K562 (cell line): Measurements from ENCODE around the gene LOC128125822.
A peak's percentile ranks its signal among the peaks of the same experiment; 100 is the strongest.

ENCODE experiments used
- BCL6 ChIP-seq: fragments of 250-450 bp; sonication (Bioruptor Pico); IDR thresholded peaks from 2 replicates; pipeline ENCODE4 v1.4.0; 2020
- CBX2 ChIP-seq: fragments of 200-600 bp; sonication (generic); IDR thresholded peaks from one replicate; pipeline ENCODE4 v1.6.1; 2012; ENCODE audit warnings: mild to moderate bottlenecking, low read length, inconsistent platforms; ENCODE audit not compliant: insufficient read depth, poor library complexity, severe bottlenecking
- CEBPB ChIP-seq: fragments of 450-650 bp; IDR thresholded peaks from 2 replicates; pipeline ENCODE4 v1.6.1; 2016; ENCODE audit warnings: missing genetic modification characterization, missing compliant biosample characterization
- CREM ChIP-seq: IDR thresholded peaks from 2 replicates; pipeline ENCODE4 v1.6.1; 2014; ENCODE audit warnings: antibody characterized with exemption, low read depth
- DNMT1 ChIP-seq: fragments of 450-650 bp; IDR thresholded peaks from 2 replicates; pipeline ENCODE4 v1.6.1; 2016; ENCODE audit warnings: antibody characterized with exemption, mild to moderate bottlenecking
- FOXA3 ChIP-seq, 2 experiments: fragments of 450-650 bp in 1 of 2; sonication (generic) in 1 of 2; formaldehyde crosslinking; IDR thresholded peaks in 1 of 2; conservative IDR thresholded peaks in 1 of 2; 2 replicates each; pipeline versions ENCODE4 v1.4.0 to v1.8.0; 2020 to 2022; ENCODE audit warnings: mild to moderate bottlenecking in 2 of 2, missing genetic modification reagents in 1 of 2
- FOXK1 ChIP-seq: sonication (generic); formaldehyde crosslinking; IDR thresholded peaks from 2 replicates; pipeline ENCODE4 v1.8.0; 2022; ENCODE audit warnings: missing genetic modification reagents, mild to moderate bottlenecking, borderline replicate concordance
- KDM5B ChIP-seq: fragments of 200-600 bp; sonication (generic); IDR thresholded peaks from 2 replicates; pipeline ENCODE4 v1.6.1; 2012; ENCODE audit warnings: low read depth, mild to moderate bottlenecking, moderate library complexity, low read length, control low read depth, inconsistent platforms; ENCODE audit not compliant: insufficient replicate concordance
- KLF16 ChIP-seq: IDR thresholded peaks from 2 replicates; pipeline ENCODE4 v1.6.1; 2016; ENCODE audit warnings: antibody characterized with exemption
- MED1 ChIP-seq: sonication (generic); formaldehyde crosslinking; IDR thresholded peaks from 2 replicates; pipeline ENCODE4 v1.8.1; 2023; ENCODE audit warnings: missing genetic modification reagents, borderline replicate concordance
- NFIX ChIP-seq: fragments of 250-450 bp; sonication (Bioruptor Pico); IDR thresholded peaks from 2 replicates; pipeline ENCODE4 v1.4.0; 2020; ENCODE audit warnings: low read depth, mild to moderate bottlenecking, moderate library complexity
- POLR2A ChIP-seq: fragments of 450-650 bp; conservative IDR thresholded peaks from 2 replicates; pipeline ENCODE4 v1.6.1; 2016
- POLR2AphosphoS5 ChIP-seq: IDR thresholded peaks from 2 replicates; pipeline ENCODE4 v1.6.1; 2011; ENCODE audit warnings: mild to moderate bottlenecking, low read depth, low read length, moderate library complexity; ENCODE audit not compliant: control insufficient read depth, insufficient read depth
- RBFOX2 ChIP-seq: fragments of 200-400 bp; formaldehyde crosslinking; IDR thresholded peaks from 2 replicates; pipeline ENCODE4 v1.6.1; 2017; ENCODE audit warnings: low read depth, mild to moderate bottlenecking, low read length, moderate library complexity
- SLC30A9 ChIP-seq: fragments of 250-450 bp; sonication (Bioruptor Pico); IDR thresholded peaks from 2 replicates; pipeline ENCODE4 v1.8.0; 2022; ENCODE audit warnings: mild to moderate bottlenecking, moderate library complexity
- SUPT5H ChIP-seq: fragments of 450-650 bp; IDR thresholded peaks from 2 replicates; pipeline ENCODE4 v1.6.1; 2016
- TAF1 ChIP-seq: IDR thresholded peaks from 2 replicates; pipeline ENCODE4 v1.6.1; 2011; ENCODE audit warnings: mild to moderate bottlenecking, low read length, moderate library complexity; ENCODE audit not compliant: insufficient read depth, control insufficient read depth, severe bottlenecking; ENCODE audit errors: extremely low read depth
- TCF7 ChIP-seq: sonication (generic); IDR thresholded peaks from 2 replicates; pipeline ENCODE4 v1.6.1; 2016; ENCODE audit warnings: antibody characterized with exemption, borderline replicate concordance
- ZNF318 ChIP-seq, 2 experiments: fragments of 450-650 bp; IDR thresholded peaks; 2 replicates each; pipeline ENCODE4 v1.6.1; 2016; ENCODE audit warnings: mild to moderate bottlenecking in 2 of 2, borderline replicate concordance in 1 of 2, low read depth in 1 of 2, moderate library complexity in 1 of 2
- ZNF408 ChIP-seq: fragments of 250-450 bp; sonication (Bioruptor Pico); IDR thresholded peaks from 2 replicates; pipeline ENCODE4 v1.4.0; 2020; ENCODE audit warnings: low read depth, mild to moderate bottlenecking, moderate library complexity
- ZNF41 ChIP-seq: fragments of 250-450 bp; sonication (Bioruptor Pico); conservative IDR thresholded peaks from 2 replicates; pipeline ENCODE4 v1.4.0; 2020; ENCODE audit warnings: mild to moderate bottlenecking
- ZNF584 ChIP-seq: fragments of 200-800 bp; sonication (Bioruptor generic); IDR thresholded peaks from 2 replicates; pipeline ENCODE4 v1.6.1; 2016; ENCODE audit warnings: low read depth, mild to moderate bottlenecking, missing genetic modification characterization, missing compliant biosample characterization

Gene LOC128125822

GRCh38 chr6:63573076-63573898 lies 1.0 kb downstream of the LOC128125822 start (continued):
- TF ChIP-seq SUPT5H (no peak), SLC30A9 (CRISPR knock-in tag) (no peak), KLF16 (no peak), FOXA3 (CRISPR knock-in tag; conservative IDR thresholded peaks at IDR 0.05 in 1 of 2, IDR thresholded peaks at IDR 0.05 in 1 of 2) (0 out of 4 replicates have a peak, but pooled peaks of 1 of the 2 experiments have one; percentile 49), MED1 (CRISPR knock-in tag) (no peak), DNMT1 (no peak), ZNF408 (CRISPR knock-in tag) (no peak), BCL6 (CRISPR knock-in tag) (no peak), NFIX (no peak), CBX2 (no peak), RBFOX2 (peak; percentile 89), TAF1 (peak; percentile 56), CREM (0 out of 2 replicates have a peak, but pooled peaks have one; percentile 33), KDM5B (peak; percentile 51), TCF7 (no peak), ZNF584 (CRISPR knock-in tag) (peak; percentile 65; the same call in 1 of the 2 replicates), CEBPB (tag) (no peak), POLR2AphosphoS5 (peak; percentile 39), POLR2A (peak; percentile 59), ZNF41 (CRISPR knock-in tag) (no peak), FOXK1 (CRISPR knock-in tag) (no peak), ZNF318 (IDR thresholded peaks at IDR 0.05; ENCODE audit: borderline replicate concordance in 1 of 2, low read depth in 1 of 2) (no peak)
